ENCODE measurements around the gene PASK. TPM values are rescaled to one million over a fixed set of nuclear protein-coding genes. Genes with fewer than 3 reads are reported as not detected.

The PASK gene
- total and polyA plus RNA-seq, 2 donors (not counting 1 experiment from before 2014, with no cell fraction given) = 48.2 to 144 TPM

- Mint-ChIP-seq H3K9me3 (ENCODE audit: insufficient read depth) (no peaks in the 10 kb centered on the region), H3K27me3 (no peaks in the 10 kb centered on the region), H3K4me1 (peaks cover 8% of the 10 kb centered on the region), H3K27ac (no peak overlapping the region), H3K4me3 (no peak overlapping the region)
- H3K79me2 ChIP-seq (ENCODE audit: control insufficient read depth, insufficient read depth, low read length) = peaks cover 4% of the 10 kb centered on the region
- H3K9ac ChIP-seq (ENCODE audit: low read length) = no peak overlapping the region
- no peak overlapping the region for H3K4me3 ChIP-seq (ENCODE audit: control extremely low read depth in 1 of 5, extremely low read depth in 1 of 5, insufficient read depth in 1 of 5, low read depth in 2 of 5, low read length in 4 of 5)
- peaks cover 5 to 33% of the 10 kb centered on the region in 2 experiments for H3K36me3 ChIP-seq (replicated peaks in 1 of 2; ENCODE audit: control extremely low read depth in 1 of 2, control insufficient read depth in 1 of 2, extremely low read depth in 1 of 2, insufficient read depth in 2 of 2, low read length in 1 of 2)
- H3K9me3 ChIP-seq (ENCODE audit: control extremely low read depth in 1 of 3, control insufficient read depth in 2 of 3, insufficient read depth in 1 of 3, low read length in 2 of 3) = peaks cover 0 to 3% (median 1%) of the 10 kb centered on the region in 3 donors
- TF ChIP-seq CTCF (IDR thresholded peaks at IDR 0.05) = no peak
- no peak for TF ChIP-seq EZH2 (IDR thresholded peaks at IDR 0.05; ENCODE audit: borderline replicate concordance, insufficient read depth, low read depth, low read length, poor library complexity, severe bottlenecking)
- WGBS (ENCODE audit: insufficient coverage) = 100% methylated on average over 1 of the region's 2 CpGs
- no peaks in the 10 kb centered on the region for H3K27me3 ChIP-seq (replicated peaks in 1 of 4; ENCODE audit: control extremely low read depth in 1 of 4, control insufficient read depth in 3 of 4, insufficient read depth in 4 of 4, low read length in 3 of 4)
- H3K4me1 ChIP-seq (ENCODE audit: control insufficient read depth in 2 of 2, insufficient read depth in 2 of 2, low read length in 2 of 2) = peaks cover 0 to 13% of the 10 kb centered on the region in 2 donors
- CTCF ChIA-PET = no interaction called here
- no peak overlapping the region for H3K4me2 ChIP-seq (replicated peaks; ENCODE audit: low read depth, low read length, poor library complexity, severe bottlenecking)
- no peak for DNase-seq
- intact Hi-C loops (cut with micrococcal nuclease) = no loop called here
- no peak overlapping the region for H3K27ac ChIP-seq (ENCODE audit: low read length in 2 of 2)
- no peak for ATAC-seq (ENCODE audit: low read depth)
- H4K20me1 ChIP-seq (ENCODE audit: control insufficient read depth, insufficient read depth, low read length, poor library complexity, severe bottlenecking) = no peaks in the 10 kb centered on the region
- no peak overlapping the region for H2AFZ ChIP-seq (ENCODE audit: insufficient read depth, low read depth, low read length, poor library complexity, severe bottlenecking)
- POLR2A ChIA-PET = interaction anchor here (0.6 to 1.7 kb wide), 2 partner anchors 10 to 19 kb away, joined by 3 to 5 read pairs; no protein-coding TSS in a partner anchor
These were observed 28.8 kb downstream of the PASK start for GRCh38 chr2:241120440-241120839.

- DNase-seq (no peak), ATAC-seq (ENCODE audit: low read depth) (no peak)
- Mint-ChIP-seq H3K4me3 (no peak overlapping the region), H3K9me3 (ENCODE audit: insufficient read depth) (no peaks in the 10 kb centered on the region), H3K27me3 (no peaks in the 10 kb centered on the region), H3K27ac (no peak overlapping the region), H3K4me1 (peaks cover 5% of the 10 kb centered on the region)
- TF ChIP-seq CTCF (IDR thresholded peaks at IDR 0.05) = no peak
- no peak for TF ChIP-seq EZH2 (IDR thresholded peaks at IDR 0.05; ENCODE audit: borderline replicate concordance, insufficient read depth, low read depth, low read length, poor library complexity, severe bottlenecking)
- Histone ChIP-seq H3K9me3 (ENCODE audit: control extremely low read depth in 1 of 3, control insufficient read depth in 2 of 3, insufficient read depth in 1 of 3, low read length in 2 of 3) (peaks cover 0 to 2% (median 1%) of the 10 kb centered on the region in 3 donors), H3K27ac (ENCODE audit: low read length in 2 of 2) (no peak overlapping the region), H2AFZ (ENCODE audit: insufficient read depth, low read depth, low read length, poor library complexity, severe bottlenecking) (no peak overlapping the region), H3K4me2 (replicated peaks; ENCODE audit: low read depth, low read length, poor library complexity, severe bottlenecking) (no peak overlapping the region), H3K79me2 (ENCODE audit: control insufficient read depth, insufficient read depth, low read length) (peaks cover 4% of the 10 kb centered on the region), H3K27me3 (replicated peaks in 1 of 4; ENCODE audit: control extremely low read depth in 1 of 4, control insufficient read depth in 3 of 4, insufficient read depth in 4 of 4, low read length in 3 of 4) (no peaks in the 10 kb centered on the region), H3K9ac (ENCODE audit: low read length) (no peak overlapping the region), H3K36me3 (replicated peaks in 1 of 2; ENCODE audit: control extremely low read depth in 1 of 2, control insufficient read depth in 1 of 2, extremely low read depth in 1 of 2, insufficient read depth in 2 of 2, low read length in 1 of 2) (peaks cover 4 to 48% of the 10 kb centered on the region in 2 experiments), H4K20me1 (ENCODE audit: control insufficient read depth, insufficient read depth, low read length, poor library complexity, severe bottlenecking) (no peaks in the 10 kb centered on the region), H3K4me1 (ENCODE audit: control insufficient read depth in 2 of 2, insufficient read depth in 2 of 2, low read length in 2 of 2) (peaks cover 0 to 3% of the 10 kb centered on the region in 2 donors), H3K4me3 (ENCODE audit: control extremely low read depth in 1 of 5, extremely low read depth in 1 of 5, insufficient read depth in 1 of 5, low read depth in 2 of 5, low read length in 4 of 5) (no peak overlapping the region)
- ChIA-PET CTCF (no interaction called here), POLR2A (no interaction called here)
- 98% methylated on average over 19 of the region's 24 CpGs for WGBS (ENCODE audit: insufficient coverage)
- intact Hi-C loops (cut with micrococcal nuclease) = no loop called here
These were observed 30.4 kb downstream of the PASK start for GRCh38 chr2:241118737-241119505.

Measured in B cell (primary cell).